ENCODE results near the gene EVA1B. TPM values are rescaled to one million over a fixed set of nuclear protein-coding genes. Genes with fewer than 3 reads are reported as not detected.

EVA1B gene
- total and polyA plus RNA-seq, 2 donors = 11.2 to 15.5 TPM

DNA sequence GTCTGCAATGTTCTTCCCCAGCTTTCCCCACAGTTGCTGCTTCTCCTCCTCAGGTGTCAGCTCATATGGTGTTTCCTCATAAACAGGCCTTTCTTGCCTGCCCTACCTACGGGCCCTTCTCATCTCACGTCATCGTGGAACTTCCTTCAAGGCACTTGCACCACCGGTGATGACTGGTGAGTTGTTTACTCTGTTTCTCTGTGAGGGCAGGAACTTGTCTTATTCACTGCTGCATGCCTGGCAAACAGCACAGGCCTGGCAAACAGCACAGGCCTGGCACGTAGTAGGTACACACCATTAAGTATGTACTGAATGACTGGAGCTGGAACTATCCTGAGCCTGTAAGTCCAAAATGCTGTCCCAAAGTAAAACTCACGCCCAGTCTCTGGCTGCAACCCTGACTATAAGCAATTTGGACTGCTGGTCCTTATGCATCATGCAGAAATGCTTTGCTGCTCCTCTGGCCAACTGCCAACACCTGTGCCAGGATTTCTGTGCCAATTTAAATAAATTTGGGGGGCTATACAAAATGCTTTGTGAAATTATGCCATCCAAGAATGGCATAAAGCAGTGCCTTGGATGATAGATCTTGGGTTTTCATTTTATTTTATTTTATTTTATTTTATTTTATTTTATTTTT, 36.6 kb upstream of the EVA1B start:
- 93% methylated on average over 6 of the region's 6 CpGs for WGBS
- H3K36me3 ChIP-seq (ENCODE audit: control insufficient read depth in 2 of 2, insufficient read depth in 2 of 2, low read length in 1 of 2) = peaks cover 24 to 51% of the 10 kb centered on the region in 2 donors
- no peaks in the 10 kb centered on the region for H3K27me3 ChIP-seq (ENCODE audit: control insufficient read depth in 2 of 2, insufficient read depth in 1 of 2, low read length in 1 of 2)

GRCh38 chr1:36359383-36359782, 35.9 kb upstream of the EVA1B start:
- Histone ChIP-seq H3K27ac (ENCODE audit: low read depth in 1 of 2, low read length in 1 of 2) (peak overlapping the region; percentile 27 to 30), H3K4me1 (ENCODE audit: control insufficient read depth in 2 of 2, insufficient read depth in 2 of 2, low read length in 2 of 2) (peaks cover 0 to 4% of the 10 kb centered on the region in 2 donors), H3K27me3 (ENCODE audit: control insufficient read depth in 2 of 2, insufficient read depth in 1 of 2, low read length in 1 of 2) (no peaks in the 10 kb centered on the region), H3K36me3 (ENCODE audit: control insufficient read depth in 2 of 2, insufficient read depth in 2 of 2, low read length in 1 of 2) (peaks cover 29 to 57% of the 10 kb centered on the region in 2 donors), H3K9me3 (ENCODE audit: control insufficient read depth in 2 of 2, insufficient read depth in 1 of 2, low read length in 1 of 2) (peaks cover 0 to 1% of the 10 kb centered on the region in 2 donors), H3K4me3 (ENCODE audit: low read length in 2 of 2) (no peak overlapping the region)
- DNase-seq (ENCODE audit: low read depth in 6 of 9, low spot score in 9 of 9) = no peak
- WGBS = 97% methylated on average over 5 of the region's 5 CpGs

More for the DNA sequence above, 36.6 kb upstream of the EVA1B start:
- Histone ChIP-seq H3K27ac (ENCODE audit: low read depth in 1 of 2, low read length in 1 of 2) (peak overlapping the region; percentile 6 to 30), H3K9me3 (ENCODE audit: control insufficient read depth in 2 of 2, insufficient read depth in 1 of 2, low read length in 1 of 2) (peaks cover 0 to 1% of the 10 kb centered on the region in 2 donors), H3K4me3 (ENCODE audit: low read length in 2 of 2) (no peak overlapping the region), H3K4me1 (ENCODE audit: control insufficient read depth in 2 of 2, insufficient read depth in 2 of 2, low read length in 2 of 2) (peaks cover 0 to 4% of the 10 kb centered on the region in 2 donors)
- DNase-seq (ENCODE audit: low read depth in 6 of 9, low spot score in 9 of 9) = no peak

DNA sequence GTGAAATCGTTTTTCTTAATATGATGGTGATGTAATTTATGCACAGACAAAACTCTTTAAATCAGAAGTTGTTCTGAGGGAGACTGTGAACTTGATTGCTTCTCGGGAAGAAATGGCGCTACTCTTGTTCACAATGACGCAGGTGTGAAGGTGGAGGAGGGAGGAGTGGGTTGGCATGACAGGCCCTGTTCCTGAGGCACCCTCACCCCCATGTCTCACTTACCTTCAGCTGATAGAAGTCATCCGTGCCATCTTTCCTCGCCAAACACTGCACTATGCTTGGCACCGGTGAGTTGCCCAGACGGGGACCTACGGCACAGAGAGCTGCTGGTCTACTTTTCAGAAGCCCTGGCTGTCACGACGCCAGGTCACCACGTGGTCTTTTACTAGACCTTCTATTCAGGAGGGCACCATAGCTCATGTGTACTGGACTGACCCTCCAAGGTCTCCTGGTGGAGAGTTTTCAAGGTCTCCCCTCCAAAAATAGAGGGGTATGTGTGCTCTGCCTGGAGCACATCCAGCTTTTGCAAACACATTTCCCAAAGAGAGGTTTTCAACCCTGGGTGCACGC, 35.2 kb upstream of the EVA1B start:
- peaks cover 0 to 4% of the 10 kb centered on the region in 2 donors for H3K4me1 ChIP-seq (ENCODE audit: control insufficient read depth in 2 of 2, insufficient read depth in 2 of 2, low read length in 2 of 2)
- no peak for DNase-seq (ENCODE audit: low read depth in 6 of 9, low spot score in 9 of 9)
- peaks cover 0 to 1% of the 10 kb centered on the region in 2 donors for H3K9me3 ChIP-seq (ENCODE audit: control insufficient read depth in 2 of 2, insufficient read depth in 1 of 2, low read length in 1 of 2)
- peaks cover 36 to 64% of the 10 kb centered on the region in 2 donors for H3K36me3 ChIP-seq (ENCODE audit: control insufficient read depth in 2 of 2, insufficient read depth in 2 of 2, low read length in 1 of 2)
- H3K27ac ChIP-seq (ENCODE audit: low read depth in 1 of 2, low read length in 1 of 2) = no peak overlapping the region
- no peaks in the 10 kb centered on the region for H3K27me3 ChIP-seq (ENCODE audit: control insufficient read depth in 2 of 2, insufficient read depth in 1 of 2, low read length in 1 of 2)
- no peak overlapping the region for H3K4me3 ChIP-seq (ENCODE audit: low read length in 2 of 2)
- 97% methylated on average over 13 of the region's 13 CpGs for WGBS

- Histone ChIP-seq H3K4me1 (ENCODE audit: control insufficient read depth in 2 of 2, insufficient read depth in 2 of 2, low read length in 2 of 2) (peaks cover 0 to 5% of the 10 kb centered on the region in 2 donors), H3K36me3 (ENCODE audit: control insufficient read depth in 2 of 2, insufficient read depth in 2 of 2, low read length in 1 of 2) (peaks cover 43 to 63% of the 10 kb centered on the region in 2 donors), H3K27me3 (ENCODE audit: control insufficient read depth in 2 of 2, insufficient read depth in 1 of 2, low read length in 1 of 2) (no peaks in the 10 kb centered on the region), H3K9me3 (ENCODE audit: control insufficient read depth in 2 of 2, insufficient read depth in 1 of 2, low read length in 1 of 2) (peaks cover 0 to 1% of the 10 kb centered on the region in 2 donors), H3K4me3 (ENCODE audit: low read length in 2 of 2) (no peak overlapping the region), H3K27ac (ENCODE audit: low read depth in 1 of 2, low read length in 1 of 2) (no peak overlapping the region)
- no peak for DNase-seq (ENCODE audit: low read depth in 6 of 9, low spot score in 9 of 9)
- 95% methylated on average over 4 of the region's 4 CpGs for WGBS
Observed at GRCh38 chr1:36355811-36356210, 32.4 kb upstream of the EVA1B start.

GRCh38 chr1:36354486-36354885, 31.0 kb upstream of the EVA1B start:
- Histone ChIP-seq H3K9me3 (ENCODE audit: control insufficient read depth in 2 of 2, insufficient read depth in 1 of 2, low read length in 1 of 2) (no peaks in the 10 kb centered on the region), H3K4me1 (ENCODE audit: control insufficient read depth in 2 of 2, insufficient read depth in 2 of 2, low read length in 2 of 2) (peaks cover 0 to 12% of the 10 kb centered on the region in 2 donors), H3K36me3 (ENCODE audit: control insufficient read depth in 2 of 2, insufficient read depth in 2 of 2, low read length in 1 of 2) (peaks cover 45 to 57% of the 10 kb centered on the region in 2 donors), H3K4me3 (ENCODE audit: low read length in 2 of 2) (no peak overlapping the region), H3K27ac (ENCODE audit: low read depth in 1 of 2, low read length in 1 of 2) (no peak overlapping the region), H3K27me3 (ENCODE audit: control insufficient read depth in 2 of 2, insufficient read depth in 1 of 2, low read length in 1 of 2) (no peaks in the 10 kb centered on the region)
- DNase-seq (ENCODE audit: low read depth in 6 of 9, low spot score in 9 of 9) = no peak
- 97% methylated on average over 11 of the region's 11 CpGs for WGBS

- DNase-seq (ENCODE audit: low read depth in 6 of 9, low spot score in 9 of 9) = no peak
- H3K9me3 ChIP-seq (ENCODE audit: control insufficient read depth in 2 of 2, insufficient read depth in 1 of 2, low read length in 1 of 2) = no peaks in the 10 kb centered on the region
- no peaks in the 10 kb centered on the region for H3K27me3 ChIP-seq (ENCODE audit: control insufficient read depth in 2 of 2, insufficient read depth in 1 of 2, low read length in 1 of 2)
- WGBS = 91% methylated on average over 15 of the region's 15 CpGs
- H3K27ac ChIP-seq (ENCODE audit: low read depth in 1 of 2, low read length in 1 of 2) = no peak overlapping the region
- peaks cover 0 to 12% of the 10 kb centered on the region in 2 donors for H3K4me1 ChIP-seq (ENCODE audit: control insufficient read depth in 2 of 2, insufficient read depth in 2 of 2, low read length in 2 of 2)
- no peak overlapping the region for H3K4me3 ChIP-seq (ENCODE audit: low read length in 2 of 2)
- peaks cover 42 to 53% of the 10 kb centered on the region in 2 donors for H3K36me3 ChIP-seq (ENCODE audit: control insufficient read depth in 2 of 2, insufficient read depth in 2 of 2, low read length in 1 of 2)
Observed at GRCh38 chr1:36352910-36353878, 29.7 kb upstream of the EVA1B start.

DNA sequence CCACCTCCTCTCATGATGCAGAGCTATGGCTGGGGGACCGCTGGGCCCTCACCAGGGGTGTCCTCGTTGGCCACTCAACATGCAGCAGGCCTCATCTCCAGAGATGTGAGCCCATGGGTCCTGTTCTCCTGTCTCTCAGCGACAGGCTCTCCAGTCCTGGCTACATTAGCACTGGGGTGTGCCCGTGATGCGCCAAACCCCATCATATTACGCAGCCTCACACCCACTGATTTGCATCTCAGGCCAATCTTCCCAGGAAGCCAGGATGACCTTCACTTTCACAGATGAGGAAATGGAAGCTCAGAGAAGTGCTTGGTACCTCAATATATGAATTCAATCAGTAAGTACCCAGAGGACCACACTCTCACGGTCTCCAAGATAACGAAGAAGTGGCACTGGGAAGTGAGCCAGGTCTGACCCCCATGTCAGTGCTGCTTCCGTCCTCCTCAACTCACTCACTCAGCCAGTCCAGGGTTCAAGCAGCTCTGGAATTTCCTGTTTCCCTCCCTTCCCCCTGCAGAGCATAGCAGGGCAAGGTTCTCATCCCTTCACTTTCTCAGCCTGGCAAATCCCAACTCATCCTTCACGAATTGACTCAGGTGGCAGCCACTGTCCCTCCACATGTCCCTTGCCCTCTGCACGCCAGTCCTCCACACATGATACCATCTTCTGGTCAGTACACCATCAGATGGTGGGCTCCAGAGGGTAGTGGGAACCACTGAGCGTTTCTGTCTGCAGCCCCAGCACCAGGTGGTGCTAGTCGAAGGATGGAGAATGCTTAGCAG, 28.9 kb upstream of the EVA1B start:
- no peaks in the 10 kb centered on the region for H3K9me3 ChIP-seq (ENCODE audit: control insufficient read depth in 2 of 2, insufficient read depth in 1 of 2, low read length in 1 of 2)
- peaks cover 43 to 49% of the 10 kb centered on the region in 2 donors for H3K36me3 ChIP-seq (ENCODE audit: control insufficient read depth in 2 of 2, insufficient read depth in 2 of 2, low read length in 1 of 2)
- no peak overlapping the region for H3K4me3 ChIP-seq (ENCODE audit: low read length in 2 of 2)
- 98% methylated on average over 13 of the region's 13 CpGs for WGBS
- no peak overlapping the region for H3K27ac ChIP-seq (ENCODE audit: low read depth in 1 of 2, low read length in 1 of 2)
- peaks cover 0 to 12% of the 10 kb centered on the region in 2 donors for H3K4me1 ChIP-seq (ENCODE audit: control insufficient read depth in 2 of 2, insufficient read depth in 2 of 2, low read length in 2 of 2)
- no peaks in the 10 kb centered on the region for H3K27me3 ChIP-seq (ENCODE audit: control insufficient read depth in 2 of 2, insufficient read depth in 1 of 2, low read length in 1 of 2)
- DNase-seq (ENCODE audit: low read depth in 6 of 9, low spot score in 9 of 9) = no peak

- Histone ChIP-seq H3K4me1 (ENCODE audit: control insufficient read depth in 2 of 2, insufficient read depth in 2 of 2, low read length in 2 of 2) (peaks cover 0 to 12% of the 10 kb centered on the region in 2 donors), H3K36me3 (ENCODE audit: control insufficient read depth in 2 of 2, insufficient read depth in 2 of 2, low read length in 1 of 2) (peaks cover 43 to 54% of the 10 kb centered on the region in 2 donors), H3K9me3 (ENCODE audit: control insufficient read depth in 2 of 2, insufficient read depth in 1 of 2, low read length in 1 of 2) (no peaks in the 10 kb centered on the region), H3K27ac (ENCODE audit: low read depth in 1 of 2, low read length in 1 of 2) (no peak overlapping the region), H3K4me3 (ENCODE audit: low read length in 2 of 2) (no peak overlapping the region), H3K27me3 (ENCODE audit: control insufficient read depth in 2 of 2, insufficient read depth in 1 of 2, low read length in 1 of 2) (no peaks in the 10 kb centered on the region)
- no peak for DNase-seq (ENCODE audit: low read depth in 6 of 9, low spot score in 9 of 9)
- WGBS = 81% methylated on average over 14 of the region's 14 CpGs
Observed at GRCh38 chr1:36351227-36351977, 28.0 kb upstream of the EVA1B start.

Measured in thymus (tissue), 11 donors.